ENCODE data around the gene SLC9A9. TPM values are rescaled to one million over a fixed set of nuclear protein-coding genes. Genes with fewer than 3 reads are reported as not detected.

The SLC9A9 gene
- total RNA-seq, 4 donors from 2014 or later: 12.8 to 63.8 (median 33.3) TPM

GRCh38 chr3:143576568-143577270 lies 271.5 kb downstream of the SLC9A9 start:
- H3K36me3 ChIP-seq: no peaks in the 10 kb centered on the region
- no peak overlapping the region for H3K4me3 ChIP-seq
- no peaks in the 10 kb centered on the region for H3K27me3 ChIP-seq
- DNase-seq: no peak
- no peak overlapping the region for H3K27ac ChIP-seq
- H3K4me1 ChIP-seq: no peaks in the 10 kb centered on the region
- no peaks in the 10 kb centered on the region for H3K9me3 ChIP-seq
- intact Hi-C loops (cut with DNase I; ENCODE audit: low total_unique reads): no loop called here
- TF ChIP-seq POLR2A (IDR thresholded peaks at IDR 0.05) (no peak), CTCF (IDR thresholded peaks at IDR 0.05) (no peak)

- DNase-seq: no peak
- Histone ChIP-seq H3K27me3 (no peaks in the 10 kb centered on the region), H3K36me3 (no peaks in the 10 kb centered on the region), H3K4me3 (no peak overlapping the region), H3K4me1 (no peaks in the 10 kb centered on the region), H3K27ac (no peak overlapping the region), H3K9me3 (no peaks in the 10 kb centered on the region)
- TF ChIP-seq CTCF (IDR thresholded peaks at IDR 0.05): no peak
- no peak for TF ChIP-seq POLR2A (IDR thresholded peaks at IDR 0.05)
- intact Hi-C loops (cut with DNase I; ENCODE audit: low total_unique reads): no loop called here
Measured at GRCh38 chr3:143574933-143575332, 273.3 kb downstream of the SLC9A9 start.

- H3K4me3 ChIP-seq: no peak overlapping the region
- no peak overlapping the region for H3K27ac ChIP-seq
- H3K36me3 ChIP-seq: no peaks in the 10 kb centered on the region
- intact Hi-C loops (cut with DNase I; ENCODE audit: low total_unique reads): no loop called here
- no peaks in the 10 kb centered on the region for H3K4me1 ChIP-seq
- H3K27me3 ChIP-seq: no peaks in the 10 kb centered on the region
- no peaks in the 10 kb centered on the region for H3K9me3 ChIP-seq
- no peak for TF ChIP-seq CTCF (IDR thresholded peaks at IDR 0.05)
- DNase-seq: no peak
Measured at GRCh38 chr3:143573610-143574303, 274.5 kb downstream of the SLC9A9 start.

- Histone ChIP-seq H3K9me3 (no peaks in the 10 kb centered on the region), H3K4me1 (no peaks in the 10 kb centered on the region), H3K27ac (no peak overlapping the region), H3K4me3 (no peak overlapping the region), H3K36me3 (no peaks in the 10 kb centered on the region), H3K27me3 (no peaks in the 10 kb centered on the region)
- intact Hi-C loops (cut with DNase I; ENCODE audit: low total_unique reads): no loop called here
- DNase-seq: no peak
- no peak for TF ChIP-seq POLR2A (IDR thresholded peaks at IDR 0.05)
- no peak for TF ChIP-seq CTCF (IDR thresholded peaks at IDR 0.05)
Measured at GRCh38 chr3:143571548-143571947, 276.7 kb downstream of the SLC9A9 start.

GRCh38 chr3:143567823-143568222 lies 280.4 kb downstream of the SLC9A9 start:
- Histone ChIP-seq H3K27me3 (no peaks in the 10 kb centered on the region), H3K4me3 (no peak overlapping the region), H3K27ac (no peak overlapping the region), H3K9me3 (no peaks in the 10 kb centered on the region), H3K36me3 (no peaks in the 10 kb centered on the region), H3K4me1 (no peaks in the 10 kb centered on the region)
- intact Hi-C loops (cut with DNase I; ENCODE audit: low total_unique reads): no loop called here
- DNase-seq: no peak
- TF ChIP-seq CTCF (IDR thresholded peaks at IDR 0.05) (no peak), POLR2A (IDR thresholded peaks at IDR 0.05) (no peak)

Measured in uterus (tissue), 4 donors.